Upper lobe of left lung (tissue), 4 donors: ENCODE data around the gene OAT.

Experiments
- CTCF ChIP-seq, 6 experiments: fragments of 450-650 bp in 4 of 6; fragments of 200-600 bp in 2 of 6; sonication (generic) in 2 of 6; IDR thresholded peaks; one replicate each; pipeline ENCODE4 v1.5.1; 2016 to 2019; ENCODE audit warnings: antibody characterized with exemption in 6 of 6
- POLR2AphosphoS5 ChIP-seq, 2 donors: sonication (generic); formaldehyde crosslinking; IDR thresholded peaks; one replicate each; pipeline ENCODE4 v1.5.1; 2017; ENCODE audit warnings: antibody characterized with exemption in 2 of 2

GRCh38 chr10:124464028-124464965 is 45.6 kb upstream of the OAT start:
- TF ChIP-seq CTCF (IDR thresholded peaks at IDR 0.05) = no peak
- no peak for TF ChIP-seq POLR2AphosphoS5 (IDR thresholded peaks at IDR 0.05)
